HL-60 (cell line): ENCODE measurements around the gene TMEM163.

Source experiments
- DNase-seq, 2 experiments: peaks; one replicate each; pipeline ENCODE4 v3.0.0-alpha.2; 2010 to 2020; ENCODE audit warnings: low read depth in 1 of 2, low spot score in 1 of 2
- H3K27ac ChIP-seq: fragments of 250-450 bp; sonication (Bioruptor Pico); replicated peaks from 2 replicates; pipeline ENCODE4 v1.5.1; 2020; ENCODE audit warnings: mild to moderate bottlenecking, moderate library complexity
- H3K27me3 ChIP-seq: fragments of 250-450 bp; sonication (Bioruptor Pico); 2 replicates; pipeline ENCODE4 v1.5.1; 2021; ENCODE audit warnings: mild to moderate bottlenecking, moderate library complexity; ENCODE audit not compliant: insufficient read depth, poor library complexity, severe bottlenecking
- H3K4me3 ChIP-seq: replicated peaks from 2 replicates; pipeline ENCODE4 v1.5.1; 2011; ENCODE audit warnings: mild to moderate bottlenecking, control low read depth, low read length; ENCODE audit not compliant: insufficient read depth
- GABPA ChIP-seq: IDR thresholded peaks from 2 replicates; pipeline ENCODE4 v1.6.1; 2012; ENCODE audit warnings: low read depth
- POLR2AphosphoS5 ChIP-seq: IDR thresholded peaks from 2 replicates; pipeline ENCODE4 v1.6.1; 2012; ENCODE audit warnings: low read depth
- SPI1 ChIP-seq: IDR thresholded peaks from 2 replicates; pipeline ENCODE4 v1.6.1; 2012; ENCODE audit warnings: low read depth, mild to moderate bottlenecking, borderline replicate concordance
- TF ChIP-seq, protein P1 (sequence below): IDR thresholded peaks from one replicate; pipeline ENCODE4 v1.5.1; 2011; ENCODE audit warnings: low read length, control low read depth, inconsistent platforms; ENCODE audit not compliant: insufficient read depth
- TF ChIP-seq, protein P2 (sequence below): IDR thresholded peaks from 2 replicates; pipeline ENCODE4 v1.6.1; 2012; ENCODE audit warnings: low read depth; ENCODE audit not compliant: insufficient replicate concordance

The TMEM163 gene

DNA sequence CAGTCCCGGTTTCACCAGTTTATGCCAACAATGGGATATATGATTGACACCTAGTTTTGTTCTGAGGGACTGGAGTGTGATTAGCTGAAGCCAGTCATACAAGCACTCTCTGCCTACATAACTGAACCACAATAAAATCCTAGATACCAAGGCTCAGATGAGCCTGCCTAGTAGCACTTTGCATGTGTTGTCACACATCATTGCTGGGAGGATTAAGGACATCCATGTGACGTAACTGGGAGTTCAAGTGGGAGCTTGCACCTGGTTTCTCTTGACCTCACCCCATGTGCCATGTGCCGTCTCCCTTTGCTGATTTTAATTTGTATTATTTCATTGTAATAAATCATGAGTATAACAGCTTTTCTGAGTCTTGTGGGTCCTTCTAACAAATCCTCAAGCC is 90.3 kb downstream of the TMEM163 start:
- H3K27ac ChIP-seq: no peak overlapping the region
- no peak for TF ChIP-seq SPI1
- TF ChIP-seq, protein P1, sequence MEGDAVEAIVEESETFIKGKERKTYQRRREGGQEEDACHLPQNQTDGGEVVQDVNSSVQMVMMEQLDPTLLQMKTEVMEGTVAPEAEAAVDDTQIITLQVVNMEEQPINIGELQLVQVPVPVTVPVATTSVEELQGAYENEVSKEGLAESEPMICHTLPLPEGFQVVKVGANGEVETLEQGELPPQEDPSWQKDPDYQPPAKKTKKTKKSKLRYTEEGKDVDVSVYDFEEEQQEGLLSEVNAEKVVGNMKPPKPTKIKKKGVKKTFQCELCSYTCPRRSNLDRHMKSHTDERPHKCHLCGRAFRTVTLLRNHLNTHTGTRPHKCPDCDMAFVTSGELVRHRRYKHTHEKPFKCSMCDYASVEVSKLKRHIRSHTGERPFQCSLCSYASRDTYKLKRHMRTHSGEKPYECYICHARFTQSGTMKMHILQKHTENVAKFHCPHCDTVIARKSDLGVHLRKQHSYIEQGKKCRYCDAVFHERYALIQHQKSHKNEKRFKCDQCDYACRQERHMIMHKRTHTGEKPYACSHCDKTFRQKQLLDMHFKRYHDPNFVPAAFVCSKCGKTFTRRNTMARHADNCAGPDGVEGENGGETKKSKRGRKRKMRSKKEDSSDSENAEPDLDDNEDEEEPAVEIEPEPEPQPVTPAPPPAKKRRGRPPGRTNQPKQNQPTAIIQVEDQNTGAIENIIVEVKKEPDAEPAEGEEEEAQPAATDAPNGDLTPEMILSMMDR: no peak
- TF ChIP-seq, protein P2, sequence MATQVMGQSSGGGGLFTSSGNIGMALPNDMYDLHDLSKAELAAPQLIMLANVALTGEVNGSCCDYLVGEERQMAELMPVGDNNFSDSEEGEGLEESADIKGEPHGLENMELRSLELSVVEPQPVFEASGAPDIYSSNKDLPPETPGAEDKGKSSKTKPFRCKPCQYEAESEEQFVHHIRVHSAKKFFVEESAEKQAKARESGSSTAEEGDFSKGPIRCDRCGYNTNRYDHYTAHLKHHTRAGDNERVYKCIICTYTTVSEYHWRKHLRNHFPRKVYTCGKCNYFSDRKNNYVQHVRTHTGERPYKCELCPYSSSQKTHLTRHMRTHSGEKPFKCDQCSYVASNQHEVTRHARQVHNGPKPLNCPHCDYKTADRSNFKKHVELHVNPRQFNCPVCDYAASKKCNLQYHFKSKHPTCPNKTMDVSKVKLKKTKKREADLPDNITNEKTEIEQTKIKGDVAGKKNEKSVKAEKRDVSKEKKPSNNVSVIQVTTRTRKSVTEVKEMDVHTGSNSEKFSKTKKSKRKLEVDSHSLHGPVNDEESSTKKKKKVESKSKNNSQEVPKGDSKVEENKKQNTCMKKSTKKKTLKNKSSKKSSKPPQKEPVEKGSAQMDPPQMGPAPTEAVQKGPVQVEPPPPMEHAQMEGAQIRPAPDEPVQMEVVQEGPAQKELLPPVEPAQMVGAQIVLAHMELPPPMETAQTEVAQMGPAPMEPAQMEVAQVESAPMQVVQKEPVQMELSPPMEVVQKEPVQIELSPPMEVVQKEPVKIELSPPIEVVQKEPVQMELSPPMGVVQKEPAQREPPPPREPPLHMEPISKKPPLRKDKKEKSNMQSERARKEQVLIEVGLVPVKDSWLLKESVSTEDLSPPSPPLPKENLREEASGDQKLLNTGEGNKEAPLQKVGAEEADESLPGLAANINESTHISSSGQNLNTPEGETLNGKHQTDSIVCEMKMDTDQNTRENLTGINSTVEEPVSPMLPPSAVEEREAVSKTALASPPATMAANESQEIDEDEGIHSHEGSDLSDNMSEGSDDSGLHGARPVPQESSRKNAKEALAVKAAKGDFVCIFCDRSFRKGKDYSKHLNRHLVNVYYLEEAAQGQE: no peak
- no peak for TF ChIP-seq POLR2AphosphoS5
- no peak for TF ChIP-seq GABPA
- DNase-seq: no peak
- no peak overlapping the region for H3K4me3 ChIP-seq
- H3K27me3 ChIP-seq: peaks cover 2% of the 10 kb centered on the region

DNA sequence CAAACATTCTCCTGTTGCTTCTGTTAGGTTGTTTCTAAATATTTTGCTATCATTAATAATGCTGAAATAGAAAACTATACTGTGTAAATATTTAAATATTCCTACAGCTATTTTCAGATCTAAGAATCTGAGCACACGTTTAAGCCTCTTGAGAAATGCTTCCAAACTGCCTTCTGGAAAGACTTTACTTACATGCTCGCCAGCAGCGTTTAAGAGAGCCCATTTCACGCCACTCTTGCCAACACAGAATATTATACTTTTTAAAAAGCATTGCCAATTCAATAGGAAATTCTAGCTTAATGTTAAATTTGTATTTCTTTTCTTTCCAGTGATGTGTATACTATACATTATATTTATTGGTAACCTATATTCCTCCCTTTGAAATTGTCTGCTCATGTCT is 92.0 kb downstream of the TMEM163 start:
- TF ChIP-seq POLR2AphosphoS5 (no peak), GABPA (no peak), SPI1 (no peak)
- TF ChIP-seq, protein P1: no peak
- TF ChIP-seq, protein P2: no peak
- Histone ChIP-seq H3K27ac (no peak overlapping the region), H3K4me3 (no peak overlapping the region), H3K27me3 (peaks cover under 1% of the 10 kb centered on the region)
- no peak for DNase-seq

DNA sequence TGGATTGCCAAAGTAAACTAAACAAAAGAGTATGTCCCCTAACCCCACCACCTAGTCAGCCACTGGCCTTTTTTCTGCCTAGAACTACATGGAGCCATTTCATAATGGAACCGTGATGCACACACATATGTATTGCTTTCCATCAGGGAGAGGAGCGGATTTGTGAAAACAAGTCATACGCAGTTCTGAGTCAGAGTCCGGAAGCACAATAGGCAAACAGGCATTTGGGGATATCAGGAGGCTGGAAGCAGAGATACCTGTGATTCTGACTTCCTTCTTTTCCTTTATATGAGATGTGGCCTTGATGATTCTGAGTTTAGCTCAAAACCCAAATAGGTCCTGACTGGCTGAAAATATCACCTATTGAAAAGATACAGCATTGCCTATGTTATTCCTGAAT is 93.5 kb downstream of the TMEM163 start:
- no peak for DNase-seq
- no peaks in the 10 kb centered on the region for H3K27me3 ChIP-seq
- TF ChIP-seq POLR2AphosphoS5 (no peak), GABPA (no peak), SPI1 (no peak)
- TF ChIP-seq, protein P1: no peak
- TF ChIP-seq, protein P2: no peak
- no peak overlapping the region for H3K27ac ChIP-seq
- no peak overlapping the region for H3K4me3 ChIP-seq
